ENCODE data around the gene UBE2H.

DNA sequence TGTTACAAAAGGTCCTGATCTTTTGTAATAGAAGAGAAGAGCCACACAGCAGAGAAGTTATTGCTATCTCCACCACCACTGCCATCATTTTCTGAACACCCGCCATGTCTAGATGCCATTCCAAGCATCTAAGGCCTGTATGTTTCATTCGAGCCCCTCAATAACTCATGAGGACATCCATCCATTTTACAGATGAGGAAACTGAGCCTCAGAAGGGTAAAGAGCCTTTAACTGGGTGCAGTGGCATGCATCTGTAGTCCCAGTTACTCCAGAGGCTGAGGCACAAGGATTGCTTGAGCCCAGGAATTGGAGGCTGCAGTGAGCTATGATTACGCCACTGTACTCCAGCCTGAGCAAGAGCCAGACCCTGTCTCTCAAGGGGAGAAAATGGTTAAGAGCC is 39.3 kb downstream of the UBE2H start:
- TF ChIP-seq CTCF (IDR thresholded peaks at IDR 0.05) (no peak), EZH2 (IDR thresholded peaks at IDR 0.05; ENCODE audit: borderline replicate concordance, insufficient read depth, low read depth, low read length, poor library complexity, severe bottlenecking) (no peak)
